ENCODE measurements around the gene DBP.

- TF ChIP-seq, protein P1, sequence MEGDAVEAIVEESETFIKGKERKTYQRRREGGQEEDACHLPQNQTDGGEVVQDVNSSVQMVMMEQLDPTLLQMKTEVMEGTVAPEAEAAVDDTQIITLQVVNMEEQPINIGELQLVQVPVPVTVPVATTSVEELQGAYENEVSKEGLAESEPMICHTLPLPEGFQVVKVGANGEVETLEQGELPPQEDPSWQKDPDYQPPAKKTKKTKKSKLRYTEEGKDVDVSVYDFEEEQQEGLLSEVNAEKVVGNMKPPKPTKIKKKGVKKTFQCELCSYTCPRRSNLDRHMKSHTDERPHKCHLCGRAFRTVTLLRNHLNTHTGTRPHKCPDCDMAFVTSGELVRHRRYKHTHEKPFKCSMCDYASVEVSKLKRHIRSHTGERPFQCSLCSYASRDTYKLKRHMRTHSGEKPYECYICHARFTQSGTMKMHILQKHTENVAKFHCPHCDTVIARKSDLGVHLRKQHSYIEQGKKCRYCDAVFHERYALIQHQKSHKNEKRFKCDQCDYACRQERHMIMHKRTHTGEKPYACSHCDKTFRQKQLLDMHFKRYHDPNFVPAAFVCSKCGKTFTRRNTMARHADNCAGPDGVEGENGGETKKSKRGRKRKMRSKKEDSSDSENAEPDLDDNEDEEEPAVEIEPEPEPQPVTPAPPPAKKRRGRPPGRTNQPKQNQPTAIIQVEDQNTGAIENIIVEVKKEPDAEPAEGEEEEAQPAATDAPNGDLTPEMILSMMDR (IDR thresholded peaks at IDR 0.05; ENCODE audit: low read length): no peak
- no peak for TF ChIP-seq EZH2 (IDR thresholded peaks at IDR 0.05; ENCODE audit: borderline replicate concordance, low read length)
Measured at GRCh38 chr19:48637449-48637947, 319 bp upstream of the DBP start.

Measured in OCI-LY1 (cell line).